GM12801 (cell line): ENCODE results near the gene PRKAA2.

Experiments used
- TF ChIP-seq, protein P1 (sequence below): IDR thresholded peaks from one replicate; pipeline ENCODE4 v1.5.1; 2011; ENCODE audit warnings: control low read depth; ENCODE audit not compliant: insufficient read length; ENCODE audit errors: extremely low read depth

PRKAA2 gene

DNA sequence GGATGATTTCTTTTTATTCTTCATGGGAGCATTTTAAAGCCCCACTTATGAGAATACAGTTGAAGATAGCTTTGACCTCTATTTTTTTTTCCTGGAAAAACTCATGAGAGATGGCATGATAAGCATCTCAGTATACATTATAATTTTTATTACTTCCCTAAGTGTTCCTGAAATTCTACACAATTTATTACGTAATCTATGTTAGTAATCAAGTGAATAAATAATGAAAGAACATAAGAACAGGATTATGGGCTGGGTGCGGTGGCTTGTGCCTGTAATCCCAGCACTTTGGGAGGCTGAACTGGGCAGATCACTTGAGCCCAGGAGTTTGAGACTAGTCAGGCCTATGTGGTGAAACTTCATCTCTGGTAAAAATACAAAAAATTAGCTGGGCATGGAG, 13.2 kb upstream of the PRKAA2 start:
- TF ChIP-seq, protein P1, sequence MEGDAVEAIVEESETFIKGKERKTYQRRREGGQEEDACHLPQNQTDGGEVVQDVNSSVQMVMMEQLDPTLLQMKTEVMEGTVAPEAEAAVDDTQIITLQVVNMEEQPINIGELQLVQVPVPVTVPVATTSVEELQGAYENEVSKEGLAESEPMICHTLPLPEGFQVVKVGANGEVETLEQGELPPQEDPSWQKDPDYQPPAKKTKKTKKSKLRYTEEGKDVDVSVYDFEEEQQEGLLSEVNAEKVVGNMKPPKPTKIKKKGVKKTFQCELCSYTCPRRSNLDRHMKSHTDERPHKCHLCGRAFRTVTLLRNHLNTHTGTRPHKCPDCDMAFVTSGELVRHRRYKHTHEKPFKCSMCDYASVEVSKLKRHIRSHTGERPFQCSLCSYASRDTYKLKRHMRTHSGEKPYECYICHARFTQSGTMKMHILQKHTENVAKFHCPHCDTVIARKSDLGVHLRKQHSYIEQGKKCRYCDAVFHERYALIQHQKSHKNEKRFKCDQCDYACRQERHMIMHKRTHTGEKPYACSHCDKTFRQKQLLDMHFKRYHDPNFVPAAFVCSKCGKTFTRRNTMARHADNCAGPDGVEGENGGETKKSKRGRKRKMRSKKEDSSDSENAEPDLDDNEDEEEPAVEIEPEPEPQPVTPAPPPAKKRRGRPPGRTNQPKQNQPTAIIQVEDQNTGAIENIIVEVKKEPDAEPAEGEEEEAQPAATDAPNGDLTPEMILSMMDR = no peak

DNA sequence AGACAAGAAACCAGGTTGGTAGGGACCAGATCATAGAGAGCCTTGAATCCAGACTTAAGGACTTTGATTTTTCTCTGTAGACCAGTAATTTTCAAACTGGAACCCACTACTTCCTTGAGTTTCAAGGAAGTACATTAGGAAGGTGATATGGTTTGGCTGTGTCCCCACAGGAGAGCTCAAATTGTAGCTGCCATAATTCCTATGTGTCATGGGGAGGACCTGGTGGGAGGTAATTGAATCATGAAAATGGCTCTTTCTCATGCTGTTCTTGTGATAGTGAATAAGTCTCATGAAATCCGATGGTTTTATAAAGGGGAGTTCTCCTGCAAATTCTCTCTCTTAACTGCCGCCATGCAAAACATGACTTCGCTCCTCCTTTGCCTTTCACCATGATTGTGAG, 10.1 kb upstream of the PRKAA2 start:
- TF ChIP-seq, protein P1 = no peak

DNA sequence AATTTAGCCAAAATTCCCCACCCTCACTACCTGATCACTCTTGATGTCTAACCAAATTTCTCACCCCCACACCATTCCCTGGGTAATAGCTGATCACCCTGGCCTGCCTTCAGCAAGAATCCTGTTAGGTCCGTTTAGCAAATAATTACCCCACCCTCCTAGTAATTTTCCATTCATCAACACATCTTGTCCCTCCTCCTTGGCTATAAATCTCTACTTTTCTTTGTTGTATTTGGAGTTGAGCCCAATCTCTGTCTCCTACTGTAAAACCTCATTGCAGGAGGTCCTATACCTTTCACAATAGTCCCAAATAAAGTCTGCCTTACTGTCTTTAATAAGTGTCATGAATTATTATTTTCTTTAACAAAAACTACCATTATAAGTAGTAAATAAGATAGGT, 6.9 kb upstream of the PRKAA2 start:
- TF ChIP-seq, protein P1 = no peak

DNA sequence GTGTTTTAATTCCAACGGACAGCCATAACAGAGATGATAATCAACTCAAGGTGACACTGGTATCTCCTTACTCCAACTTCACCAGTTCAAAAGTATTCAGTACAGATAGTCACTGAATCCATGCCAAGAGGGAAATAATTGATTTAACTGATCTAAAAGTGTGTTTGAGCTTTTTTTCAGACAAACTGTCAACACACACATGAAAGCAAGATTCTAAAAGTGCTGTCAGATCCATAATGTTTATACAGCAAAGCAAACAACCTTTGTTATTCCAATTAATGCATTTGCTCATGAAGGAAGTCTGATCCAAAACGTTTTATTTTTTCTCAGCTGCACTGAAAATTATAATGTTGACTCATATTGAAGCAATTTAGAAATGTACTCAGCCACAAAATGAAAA, 5.9 kb upstream of the PRKAA2 start:
- TF ChIP-seq, protein P1 = no peak

DNA sequence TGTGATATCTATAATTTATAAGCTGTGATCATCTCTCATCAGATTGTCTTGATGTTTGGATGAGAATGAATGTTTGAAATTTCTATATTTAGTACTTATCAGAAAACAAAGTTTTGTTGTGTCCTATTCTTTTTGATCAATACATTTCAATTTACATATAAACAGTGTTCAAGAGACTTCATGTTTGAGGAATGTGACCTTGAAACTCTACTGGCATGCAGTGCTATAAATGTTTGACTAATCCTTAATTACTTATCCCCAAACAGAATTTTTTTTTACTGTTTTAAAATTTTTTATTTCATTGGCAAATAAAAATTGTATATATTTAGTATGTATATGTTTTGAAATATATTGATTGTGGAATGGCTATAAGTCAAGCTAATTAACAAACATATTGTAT, 1.5 kb upstream of the PRKAA2 start:
- TF ChIP-seq, protein P1 = no peak

- TF ChIP-seq, protein P1 = no peak
Observed at GRCh38 chr1:56644064-56644918, 823 bp upstream of the PRKAA2 start.

- TF ChIP-seq, protein P1 = no peak
Observed at GRCh38 chr1:56645677-56646305, 677 bp downstream of the PRKAA2 start.
